Smooth muscle cell (in vitro differentiated cells): ENCODE data around the gene LIN7A. TPM values are rescaled to one million over a fixed set of nuclear protein-coding genes. Genes with fewer than 3 reads are reported as not detected.

Experiments
- DNase-seq: peaks from one replicate; lab custom pipeline; 2025; ENCODE audit not compliant: unreplicated experiment; lab: John Stamatoyannopoulos, UW
- H2AFZ ChIP-seq: fragments of 200-600 bp; sonication (generic); 2 replicates; pipeline ENCODE4 v1.6.0; 2016; ENCODE audit warnings: antibody characterized with exemption, low read depth, mild to moderate bottlenecking
- H3F3A ChIP-seq: fragments of 200-600 bp; sonication (generic); 2 replicates; pipeline ENCODE4 v1.6.0; 2017; ENCODE audit warnings: antibody characterized with exemption, low read depth
- H3K27ac ChIP-seq: fragments of 200-600 bp; sonication (generic); 2 replicates; pipeline ENCODE4 v1.5.1; 2016; ENCODE audit warnings: low read depth, mild to moderate bottlenecking
- H3K27me3 ChIP-seq: fragments of 200-600 bp; sonication (generic); 2 replicates; pipeline ENCODE4 v1.6.1; 2016; ENCODE audit warnings: low read depth, mild to moderate bottlenecking
- H3K36me3 ChIP-seq: fragments of 200-600 bp; sonication (generic); 2 replicates; pipeline ENCODE4 v1.5.1; 2016; ENCODE audit warnings: low read depth
- H3K4me1 ChIP-seq: fragments of 200-600 bp; sonication (generic); 2 replicates; pipeline ENCODE4 v1.5.1; 2016; ENCODE audit warnings: low read depth
- H3K4me2 ChIP-seq: fragments of 200-600 bp; sonication (generic); 2 replicates; pipeline ENCODE4 v1.6.0; 2016; ENCODE audit warnings: mild to moderate bottlenecking
- H3K4me3 ChIP-seq: fragments of 200-600 bp; sonication (generic); 2 replicates; pipeline ENCODE4 v1.5.1; 2016; ENCODE audit warnings: mild to moderate bottlenecking
- H3K79me2 ChIP-seq: fragments of 200-600 bp; sonication (generic); 2 replicates; pipeline ENCODE4 v1.6.0; 2016; ENCODE audit warnings: low read depth, mild to moderate bottlenecking
- H3K9ac ChIP-seq: fragments of 200-600 bp; sonication (generic); 2 replicates; pipeline ENCODE4 v1.6.0; 2016; ENCODE audit warnings: low read depth
- H3K9me3 ChIP-seq: fragments of 200-600 bp; sonication (generic); replicated peaks from 2 replicates; pipeline ENCODE4 v1.5.1; 2016; ENCODE audit warnings: low read depth
- H4K20me1 ChIP-seq: fragments of 200-600 bp; sonication (generic); 2 replicates; pipeline ENCODE4 v1.6.0; 2016; ENCODE audit warnings: low read depth
- CTCF ChIP-seq: fragments of 200-600 bp; sonication (generic); IDR thresholded peaks from 2 replicates; pipeline ENCODE4 v1.5.1; 2017; ENCODE audit warnings: borderline replicate concordance, mild to moderate bottlenecking, antibody characterized with exemption; ENCODE audit not compliant: insufficient read depth, poor library complexity, severe bottlenecking
- WGBS: methylation state at CpG from one replicate; pipeline ENCODE4 v1.1.7; 2016; ENCODE audit warnings: low lambda C conversion rate; 5-methylcytosine and 5-hydroxymethylcytosine counted together
- polyA plus RNA-seq: library from polyadenylated mRNA; unstranded; fragments of >200 nt; fragmentation: Nextera tagmentation; extraction: Ambion mirVana; gene quantifications from 2 replicates; pipeline ENCODE4 v1.2.1, GENCODE V29; 2016
- total RNA-seq: library from RNA; depleted of rRNA; stranded (reverse); fragments of >200 nt; gene quantifications from 2 replicates; pipeline ENCODE4 v1.2.3, GENCODE V29; 2014

Gene LIN7A
- total and polyA plus RNA-seq, 2 experiments from 2014 or later = 2.0 to 3.2 TPM

DNA sequence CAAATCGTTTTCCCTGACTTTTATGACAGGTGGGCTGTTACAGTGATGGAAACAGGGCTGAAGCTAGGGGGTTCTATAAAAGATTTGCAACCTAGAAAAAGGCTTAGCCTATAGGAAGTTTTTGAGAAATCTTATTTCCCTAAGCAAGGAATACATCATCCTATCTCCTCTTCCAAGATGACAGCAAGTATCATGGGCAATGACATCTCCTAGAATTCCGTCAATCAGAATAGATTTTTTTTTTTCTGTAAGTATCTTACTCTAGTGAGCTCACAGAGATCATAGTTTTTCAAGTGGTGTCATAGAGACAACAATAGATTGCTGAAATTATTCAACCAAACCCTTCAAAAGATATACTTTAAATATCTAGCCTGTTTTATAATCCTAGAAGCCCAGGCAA lies 112.2 kb downstream of the LIN7A start:
- no peak overlapping the region for H3K9ac ChIP-seq
- no peak overlapping the region for H3K4me2 ChIP-seq
- no peaks in the 10 kb centered on the region for H3K9me3 ChIP-seq
- no peak overlapping the region for H2AFZ ChIP-seq
- no peaks in the 10 kb centered on the region for H3K79me2 ChIP-seq
- TF ChIP-seq CTCF = no peak
- no peaks in the 10 kb centered on the region for H3K36me3 ChIP-seq
- no peaks in the 10 kb centered on the region for H4K20me1 ChIP-seq
- H3K4me3 ChIP-seq = no peak overlapping the region
- WGBS = 65% methylated on average over 2 of the region's 2 CpGs
- no peak for DNase-seq
- H3K27ac ChIP-seq = no peak overlapping the region
- H3K27me3 ChIP-seq = no peaks in the 10 kb centered on the region
- H3K4me1 ChIP-seq = peaks cover 4% of the 10 kb centered on the region
- no peaks in the 10 kb centered on the region for H3F3A ChIP-seq

- no peaks in the 10 kb centered on the region for H3K36me3 ChIP-seq
- 69% methylated on average over 3 of the region's 3 CpGs for WGBS
Measured at GRCh38 chr12:80823393-80823792, 114.3 kb downstream of the LIN7A start.

DNA sequence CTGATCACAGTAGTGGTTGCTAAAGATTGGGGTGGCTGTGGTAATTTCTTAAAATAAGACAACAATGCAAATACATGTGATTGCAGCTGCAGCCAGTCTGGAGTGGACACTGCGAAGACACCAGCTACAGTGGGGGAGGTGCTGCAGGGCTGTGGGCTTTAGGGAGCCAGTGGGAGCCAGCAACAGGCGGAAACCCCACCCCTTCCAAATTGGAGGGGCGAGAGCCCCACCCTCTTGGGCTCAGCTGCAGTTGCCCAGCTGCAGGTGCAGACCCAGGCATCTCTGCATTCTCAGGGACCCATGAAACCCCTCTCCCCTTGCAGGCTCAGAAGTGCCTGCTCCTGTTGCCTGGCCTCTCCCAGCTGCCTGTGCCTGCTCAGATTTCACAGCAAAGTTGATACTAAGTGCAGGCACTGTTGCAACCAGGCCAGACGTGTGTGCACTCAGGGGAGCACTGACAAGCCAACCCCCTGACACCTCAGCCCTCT lies 116.2 kb downstream of the LIN7A start:
- TF ChIP-seq CTCF = no peak
- H3K36me3 ChIP-seq = no peaks in the 10 kb centered on the region
- peaks cover 7% of the 10 kb centered on the region for H3K4me1 ChIP-seq
- no peaks in the 10 kb centered on the region for H3K9me3 ChIP-seq
- no peak overlapping the region for H2AFZ ChIP-seq
- no peak overlapping the region for H3K9ac ChIP-seq
- H3F3A ChIP-seq = no peaks in the 10 kb centered on the region
- H3K4me2 ChIP-seq = no peak overlapping the region
- 81% methylated on average over 4 of the region's 4 CpGs for WGBS
- DNase-seq = no peak
- no peak overlapping the region for H3K27ac ChIP-seq
- no peaks in the 10 kb centered on the region for H3K79me2 ChIP-seq
- no peaks in the 10 kb centered on the region for H3K27me3 ChIP-seq
- H3K4me3 ChIP-seq = no peak overlapping the region
- H4K20me1 ChIP-seq = no peaks in the 10 kb centered on the region

More at GRCh38 chr12:80823393-80823792, 114.3 kb downstream of the LIN7A start:
- Histone ChIP-seq H3K9me3 (no peaks in the 10 kb centered on the region), H3K4me3 (no peak overlapping the region), H3K27me3 (no peaks in the 10 kb centered on the region), H2AFZ (no peak overlapping the region), H3F3A (no peaks in the 10 kb centered on the region), H3K4me1 (peaks cover 7% of the 10 kb centered on the region), H4K20me1 (no peaks in the 10 kb centered on the region), H3K27ac (no peak overlapping the region), H3K9ac (no peak overlapping the region), H3K4me2 (no peak overlapping the region), H3K79me2 (no peaks in the 10 kb centered on the region)
- DNase-seq = no peak
- no peak for TF ChIP-seq CTCF

- Histone ChIP-seq H4K20me1 (no peaks in the 10 kb centered on the region), H3K9ac (no peak overlapping the region), H2AFZ (no peak overlapping the region), H3K4me1 (peaks cover 7% of the 10 kb centered on the region), H3K27ac (no peak overlapping the region), H3K36me3 (no peaks in the 10 kb centered on the region), H3K4me2 (no peak overlapping the region), H3K9me3 (no peaks in the 10 kb centered on the region), H3F3A (no peaks in the 10 kb centered on the region), H3K4me3 (no peak overlapping the region), H3K79me2 (no peaks in the 10 kb centered on the region), H3K27me3 (no peaks in the 10 kb centered on the region)
- no peak for DNase-seq
- TF ChIP-seq CTCF = no peak
Measured at GRCh38 chr12:80818878-80819277, 118.9 kb downstream of the LIN7A start.
